ENCODE measurements around the gene IGFLR1.

DNA sequence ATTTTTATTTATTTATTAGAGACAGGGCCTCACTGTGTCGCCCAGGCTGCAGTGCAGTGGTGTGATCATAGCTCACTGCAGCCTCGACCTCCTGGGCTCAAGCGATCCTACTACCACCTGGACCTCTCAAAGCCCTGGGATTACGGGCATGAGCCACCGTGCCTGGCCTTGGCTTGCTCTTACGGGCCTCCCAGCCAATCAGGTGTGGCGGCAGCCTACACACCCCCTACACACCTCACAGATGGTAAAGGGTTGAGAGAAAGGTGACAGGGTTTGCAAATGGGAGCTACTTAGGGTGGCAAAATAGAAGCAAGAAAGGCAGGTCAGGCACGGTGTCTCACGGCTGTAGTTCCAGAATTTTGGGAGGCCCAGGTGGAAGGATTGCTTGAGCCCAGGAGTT, 38.9 kb downstream of the IGFLR1 start:
- TF ChIP-seq EP300 (conservative IDR thresholded peaks at IDR 0.05; ENCODE audit: poor library complexity, severe bottlenecking) (no peak), RAD21 (conservative IDR thresholded peaks at IDR 0.05) (no peak), TAF1 (IDR thresholded peaks at IDR 0.05; ENCODE audit: low read depth) (no peak), POLR2AphosphoS5 (IDR thresholded peaks at IDR 0.05) (no peak), EZH2 (IDR thresholded peaks at IDR 0.05; ENCODE audit: borderline replicate concordance, insufficient read depth, low read length, poor library complexity, severe bottlenecking) (no peak), SMC3 (conservative IDR thresholded peaks at IDR 0.05; ENCODE audit: poor library complexity) (no peak)
- TF ChIP-seq, protein P1, sequence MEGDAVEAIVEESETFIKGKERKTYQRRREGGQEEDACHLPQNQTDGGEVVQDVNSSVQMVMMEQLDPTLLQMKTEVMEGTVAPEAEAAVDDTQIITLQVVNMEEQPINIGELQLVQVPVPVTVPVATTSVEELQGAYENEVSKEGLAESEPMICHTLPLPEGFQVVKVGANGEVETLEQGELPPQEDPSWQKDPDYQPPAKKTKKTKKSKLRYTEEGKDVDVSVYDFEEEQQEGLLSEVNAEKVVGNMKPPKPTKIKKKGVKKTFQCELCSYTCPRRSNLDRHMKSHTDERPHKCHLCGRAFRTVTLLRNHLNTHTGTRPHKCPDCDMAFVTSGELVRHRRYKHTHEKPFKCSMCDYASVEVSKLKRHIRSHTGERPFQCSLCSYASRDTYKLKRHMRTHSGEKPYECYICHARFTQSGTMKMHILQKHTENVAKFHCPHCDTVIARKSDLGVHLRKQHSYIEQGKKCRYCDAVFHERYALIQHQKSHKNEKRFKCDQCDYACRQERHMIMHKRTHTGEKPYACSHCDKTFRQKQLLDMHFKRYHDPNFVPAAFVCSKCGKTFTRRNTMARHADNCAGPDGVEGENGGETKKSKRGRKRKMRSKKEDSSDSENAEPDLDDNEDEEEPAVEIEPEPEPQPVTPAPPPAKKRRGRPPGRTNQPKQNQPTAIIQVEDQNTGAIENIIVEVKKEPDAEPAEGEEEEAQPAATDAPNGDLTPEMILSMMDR (IDR thresholded peaks at IDR 0.05; ENCODE audit: poor library complexity, severe bottlenecking), result no peak
- TF ChIP-seq, protein P2, sequence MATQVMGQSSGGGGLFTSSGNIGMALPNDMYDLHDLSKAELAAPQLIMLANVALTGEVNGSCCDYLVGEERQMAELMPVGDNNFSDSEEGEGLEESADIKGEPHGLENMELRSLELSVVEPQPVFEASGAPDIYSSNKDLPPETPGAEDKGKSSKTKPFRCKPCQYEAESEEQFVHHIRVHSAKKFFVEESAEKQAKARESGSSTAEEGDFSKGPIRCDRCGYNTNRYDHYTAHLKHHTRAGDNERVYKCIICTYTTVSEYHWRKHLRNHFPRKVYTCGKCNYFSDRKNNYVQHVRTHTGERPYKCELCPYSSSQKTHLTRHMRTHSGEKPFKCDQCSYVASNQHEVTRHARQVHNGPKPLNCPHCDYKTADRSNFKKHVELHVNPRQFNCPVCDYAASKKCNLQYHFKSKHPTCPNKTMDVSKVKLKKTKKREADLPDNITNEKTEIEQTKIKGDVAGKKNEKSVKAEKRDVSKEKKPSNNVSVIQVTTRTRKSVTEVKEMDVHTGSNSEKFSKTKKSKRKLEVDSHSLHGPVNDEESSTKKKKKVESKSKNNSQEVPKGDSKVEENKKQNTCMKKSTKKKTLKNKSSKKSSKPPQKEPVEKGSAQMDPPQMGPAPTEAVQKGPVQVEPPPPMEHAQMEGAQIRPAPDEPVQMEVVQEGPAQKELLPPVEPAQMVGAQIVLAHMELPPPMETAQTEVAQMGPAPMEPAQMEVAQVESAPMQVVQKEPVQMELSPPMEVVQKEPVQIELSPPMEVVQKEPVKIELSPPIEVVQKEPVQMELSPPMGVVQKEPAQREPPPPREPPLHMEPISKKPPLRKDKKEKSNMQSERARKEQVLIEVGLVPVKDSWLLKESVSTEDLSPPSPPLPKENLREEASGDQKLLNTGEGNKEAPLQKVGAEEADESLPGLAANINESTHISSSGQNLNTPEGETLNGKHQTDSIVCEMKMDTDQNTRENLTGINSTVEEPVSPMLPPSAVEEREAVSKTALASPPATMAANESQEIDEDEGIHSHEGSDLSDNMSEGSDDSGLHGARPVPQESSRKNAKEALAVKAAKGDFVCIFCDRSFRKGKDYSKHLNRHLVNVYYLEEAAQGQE (IDR thresholded peaks at IDR 0.05; ENCODE audit: borderline replicate concordance), result no peak
